Glutamatergic neuron (in vitro differentiated cells): ENCODE results near the gene EXT2. TPM values are rescaled to one million over a fixed set of nuclear protein-coding genes. Genes with fewer than 3 reads are reported as not detected.

ENCODE experiments used
- DNase-seq: peaks from one replicate; pipeline ENCODE4 v3.0.0; 2022
- H3K27ac Mint-ChIP-seq: one replicate; pipeline ENCODE4 v1.8.0; 2020; ENCODE audit warnings: mild to moderate bottlenecking, mixed read lengths, inconsistent platforms; ENCODE audit not compliant: unreplicated experiment
- H3K27me3 Mint-ChIP-seq: one replicate; pipeline ENCODE4 v1.8.0; 2020; ENCODE audit warnings: mild to moderate bottlenecking, moderate library complexity, mixed read lengths, inconsistent platforms; ENCODE audit not compliant: unreplicated experiment
- H3K36me3 Mint-ChIP-seq: one replicate; pipeline ENCODE4 v1.8.0; 2020; ENCODE audit warnings: mild to moderate bottlenecking, mixed read lengths, inconsistent platforms; ENCODE audit not compliant: unreplicated experiment
- H3K4me1 Mint-ChIP-seq: one replicate; pipeline ENCODE4 v1.8.0; 2020; ENCODE audit warnings: mild to moderate bottlenecking, low read depth, mixed read lengths, inconsistent platforms; ENCODE audit not compliant: unreplicated experiment
- H3K4me3 Mint-ChIP-seq: one replicate; pipeline ENCODE4 v1.8.0; 2020; ENCODE audit warnings: mild to moderate bottlenecking, mixed read lengths, inconsistent platforms; ENCODE audit not compliant: unreplicated experiment
- H3K9me3 Mint-ChIP-seq: one replicate; pipeline ENCODE4 v1.8.0; 2020; ENCODE audit warnings: mild to moderate bottlenecking, moderate library complexity, mixed read lengths, inconsistent platforms; ENCODE audit not compliant: unreplicated experiment
- total RNA-seq: library from RNA; stranded (reverse); fragmentation: NEBNext Ultra II Directional; extraction: Animal tissue kit (Norgen Biotek cat#: 25700); gene quantifications from one replicate; pipeline ENCODE4 v1.2.1, GENCODE V29; 2021; ENCODE audit not compliant: unreplicated experiment
- TF ChIP-seq, protein P1 (sequence below): fragments of 200-600 bp; sonication (generic); IDR thresholded peaks from one replicate; pipeline ENCODE4 v1.5.0; 2021; ENCODE audit not compliant: partially characterized antibody, unreplicated experiment

The EXT2 gene
- total RNA-seq, 1 donor from 2014 or later = 46.3 TPM

DNA sequence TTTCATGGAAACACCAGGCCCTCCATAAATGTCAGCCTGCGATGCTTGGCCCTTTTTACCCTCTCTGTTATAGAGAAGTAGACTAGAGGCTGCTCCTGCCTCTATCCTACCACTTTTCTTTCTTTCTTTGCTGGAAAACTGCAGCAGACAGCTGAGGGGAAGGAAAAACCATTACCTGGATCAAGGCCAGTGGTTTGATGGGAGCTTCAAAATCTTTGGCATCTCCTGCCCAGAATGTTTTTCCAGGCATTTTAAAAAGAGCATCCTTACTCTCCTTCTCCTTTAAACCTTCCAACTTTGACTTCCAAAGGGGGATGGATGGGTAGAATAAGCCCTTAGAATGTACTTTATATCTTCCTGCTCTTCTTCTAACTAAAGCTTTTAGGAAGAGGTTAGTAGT, 44.9 kb downstream of the EXT2 start:
- Mint-ChIP-seq H3K27me3 (no peaks in the 10 kb centered on the region), H3K9me3 (no peaks in the 10 kb centered on the region), H3K36me3 (no peaks in the 10 kb centered on the region), H3K4me1 (peaks cover 4% of the 10 kb centered on the region), H3K27ac (no peak overlapping the region), H3K4me3 (no peak overlapping the region)
- TF ChIP-seq, protein P1, sequence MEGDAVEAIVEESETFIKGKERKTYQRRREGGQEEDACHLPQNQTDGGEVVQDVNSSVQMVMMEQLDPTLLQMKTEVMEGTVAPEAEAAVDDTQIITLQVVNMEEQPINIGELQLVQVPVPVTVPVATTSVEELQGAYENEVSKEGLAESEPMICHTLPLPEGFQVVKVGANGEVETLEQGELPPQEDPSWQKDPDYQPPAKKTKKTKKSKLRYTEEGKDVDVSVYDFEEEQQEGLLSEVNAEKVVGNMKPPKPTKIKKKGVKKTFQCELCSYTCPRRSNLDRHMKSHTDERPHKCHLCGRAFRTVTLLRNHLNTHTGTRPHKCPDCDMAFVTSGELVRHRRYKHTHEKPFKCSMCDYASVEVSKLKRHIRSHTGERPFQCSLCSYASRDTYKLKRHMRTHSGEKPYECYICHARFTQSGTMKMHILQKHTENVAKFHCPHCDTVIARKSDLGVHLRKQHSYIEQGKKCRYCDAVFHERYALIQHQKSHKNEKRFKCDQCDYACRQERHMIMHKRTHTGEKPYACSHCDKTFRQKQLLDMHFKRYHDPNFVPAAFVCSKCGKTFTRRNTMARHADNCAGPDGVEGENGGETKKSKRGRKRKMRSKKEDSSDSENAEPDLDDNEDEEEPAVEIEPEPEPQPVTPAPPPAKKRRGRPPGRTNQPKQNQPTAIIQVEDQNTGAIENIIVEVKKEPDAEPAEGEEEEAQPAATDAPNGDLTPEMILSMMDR = no peak
- no peak for DNase-seq

- Mint-ChIP-seq H3K4me1 (peaks cover 4% of the 10 kb centered on the region), H3K27me3 (no peaks in the 10 kb centered on the region), H3K9me3 (no peaks in the 10 kb centered on the region), H3K4me3 (no peak overlapping the region), H3K27ac (no peak overlapping the region), H3K36me3 (no peaks in the 10 kb centered on the region)
- no peak for DNase-seq
- TF ChIP-seq, protein P1 = no peak
These were observed 45.3 kb downstream of the EXT2 start for GRCh38 chr11:44140805-44141204.

DNA sequence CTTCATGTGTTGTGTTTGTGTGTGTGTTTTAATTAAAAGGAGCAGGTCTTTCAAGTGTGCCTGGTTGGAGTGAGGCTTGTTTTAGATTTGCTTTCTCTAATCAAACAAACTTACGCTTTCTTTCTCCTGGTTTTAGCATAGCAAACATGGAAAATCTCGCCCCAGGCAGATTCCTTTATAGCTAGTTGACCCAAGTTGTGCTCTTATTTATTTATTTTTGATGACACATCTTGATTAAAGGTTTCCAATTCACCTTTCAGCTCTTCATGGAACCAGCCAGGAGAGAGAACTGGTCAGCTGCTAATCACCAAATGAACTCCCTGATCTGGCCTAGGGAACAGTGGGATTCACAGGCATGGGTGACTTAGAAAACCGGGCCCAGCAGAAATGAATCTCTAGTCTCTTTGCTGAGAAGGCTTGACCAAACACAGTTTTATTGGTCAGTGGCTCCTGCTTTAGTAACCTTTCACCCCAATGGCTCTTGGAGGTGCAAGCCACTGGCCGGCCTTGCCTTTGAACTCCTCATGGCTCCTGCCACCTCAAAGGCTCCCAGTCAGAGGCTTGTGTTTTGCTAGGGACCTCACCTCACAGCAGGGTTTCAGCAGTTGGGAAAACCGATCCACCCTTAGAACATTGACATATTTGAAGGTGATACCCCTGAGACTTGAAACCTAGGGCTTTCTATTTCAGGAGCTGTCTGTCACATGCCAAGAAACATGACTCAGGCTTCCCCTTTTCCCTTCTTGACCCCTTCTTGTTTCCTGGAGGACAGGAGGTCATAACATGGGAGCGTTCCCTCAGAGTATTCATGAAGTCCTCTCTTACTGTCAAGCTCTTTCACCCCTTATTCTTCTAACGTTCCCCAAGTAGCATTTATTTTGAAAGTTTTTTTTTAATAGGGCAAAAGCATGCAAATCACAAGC, 48.8 kb downstream of the EXT2 start:
- no peak overlapping the region for H3K4me3 Mint-ChIP-seq
- TF ChIP-seq, protein P1 = no peak
- no peaks in the 10 kb centered on the region for H3K9me3 Mint-ChIP-seq
- H3K36me3 Mint-ChIP-seq = no peaks in the 10 kb centered on the region
- H3K27me3 Mint-ChIP-seq = no peaks in the 10 kb centered on the region
- DNase-seq = no peak
- H3K4me1 Mint-ChIP-seq = peaks cover 4% of the 10 kb centered on the region
- H3K27ac Mint-ChIP-seq = no peak overlapping the region

DNA sequence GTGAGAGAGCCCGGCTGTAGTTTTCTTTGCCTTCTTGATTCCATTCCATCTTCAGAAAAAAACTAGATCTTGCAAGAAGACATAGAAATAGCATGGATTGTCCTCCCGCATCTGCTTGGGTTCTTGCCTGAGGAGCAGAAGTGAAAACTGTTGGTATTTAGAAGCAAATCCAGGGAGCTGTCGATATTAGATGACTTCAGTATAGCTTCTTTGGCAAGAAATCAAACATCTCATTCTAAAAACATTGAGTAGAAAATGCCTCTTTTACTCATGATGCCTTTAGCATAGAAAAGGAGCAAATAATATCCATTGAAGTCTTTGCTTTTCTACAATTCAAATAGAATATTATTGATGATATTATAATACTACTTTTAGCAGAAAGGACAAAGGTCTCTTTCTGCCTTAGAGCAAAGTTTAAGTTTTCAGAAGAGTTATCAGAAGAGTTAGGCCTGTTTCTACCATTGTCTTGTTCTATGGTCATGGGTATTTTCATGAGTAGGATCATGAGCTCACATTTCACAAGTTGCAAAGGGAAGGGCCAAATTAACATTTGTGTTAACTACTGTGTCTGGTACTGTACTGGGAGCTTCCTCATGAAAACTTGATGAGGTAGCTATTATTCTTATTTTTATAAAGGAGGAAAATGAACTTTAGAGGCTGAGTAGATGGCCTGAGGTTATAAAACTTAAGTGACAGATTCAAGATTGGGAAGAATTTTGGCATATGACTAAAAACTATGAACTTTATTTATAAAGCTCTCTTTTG, 49.7 kb downstream of the EXT2 start:
- no peaks in the 10 kb centered on the region for H3K9me3 Mint-ChIP-seq
- no peak for DNase-seq
- no peaks in the 10 kb centered on the region for H3K27me3 Mint-ChIP-seq
- H3K4me1 Mint-ChIP-seq = peaks cover 4% of the 10 kb centered on the region
- TF ChIP-seq, protein P1 = no peak
- no peak overlapping the region for H3K27ac Mint-ChIP-seq
- H3K4me3 Mint-ChIP-seq = no peak overlapping the region
- H3K36me3 Mint-ChIP-seq = no peaks in the 10 kb centered on the region
